Left hindlimb (tissue), 1 donor: ENCODE measurements around the gene GALNT2.

Source experiments
- DNase-seq: peaks from one replicate; pipeline ENCODE4 v3.0.0-alpha.2; 2018

The GALNT2 gene

DNA sequence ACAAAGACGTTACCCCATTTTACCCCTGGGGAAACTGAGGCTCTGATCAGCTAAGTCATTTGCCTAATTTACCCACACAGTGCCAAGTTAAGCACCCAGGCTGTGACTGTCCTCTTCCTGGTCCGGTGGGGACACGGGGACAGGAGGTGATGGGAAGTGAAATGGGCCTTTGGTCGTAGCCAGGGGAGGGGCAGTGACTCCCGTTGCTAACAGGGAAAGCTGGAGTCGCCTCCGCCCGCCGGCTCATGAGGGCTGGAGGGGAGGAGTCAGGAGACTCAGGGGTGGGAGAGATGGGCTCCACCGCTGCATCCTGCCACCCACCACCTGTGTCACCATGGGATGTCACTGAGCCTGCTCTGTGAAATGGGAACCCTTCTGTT lies 219.8 kb downstream of the GALNT2 start:
- no peak for DNase-seq

DNA sequence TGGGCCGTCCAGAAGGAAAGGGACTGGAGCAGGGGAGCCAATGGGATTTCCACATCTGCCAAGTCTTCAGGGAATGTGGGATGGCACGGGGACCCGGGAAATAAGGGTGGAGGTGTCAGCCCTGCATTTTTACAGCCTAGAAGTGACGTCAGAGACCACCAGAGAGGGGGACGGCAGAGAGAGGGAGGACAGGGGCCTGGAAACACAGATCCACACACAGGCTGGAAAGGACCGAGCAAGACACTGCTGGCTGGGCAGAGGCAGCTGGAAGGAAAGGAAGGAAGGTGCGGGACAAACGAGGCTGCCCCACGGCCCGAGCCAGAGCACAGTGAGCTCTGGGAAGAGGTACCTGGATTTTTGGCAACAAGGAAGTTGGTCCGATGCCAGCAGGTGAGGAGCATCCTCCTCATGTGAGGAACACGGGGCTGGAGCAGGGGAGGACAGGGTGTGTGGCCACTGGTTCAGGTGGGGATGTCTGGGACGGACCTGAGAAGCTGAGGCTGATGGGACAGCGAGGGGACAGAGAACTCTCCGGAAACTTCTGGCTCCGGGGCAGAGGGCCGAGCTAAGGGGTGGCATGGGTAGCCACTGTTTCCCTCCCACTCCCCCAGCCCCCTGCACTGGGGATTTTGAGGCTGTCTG lies 220.8 kb downstream of the GALNT2 start:
- DNase-seq = no peak

GRCh38 chr1:230288641-230289349 lies 221.8 kb downstream of the GALNT2 start:
- no peak for DNase-seq

DNA sequence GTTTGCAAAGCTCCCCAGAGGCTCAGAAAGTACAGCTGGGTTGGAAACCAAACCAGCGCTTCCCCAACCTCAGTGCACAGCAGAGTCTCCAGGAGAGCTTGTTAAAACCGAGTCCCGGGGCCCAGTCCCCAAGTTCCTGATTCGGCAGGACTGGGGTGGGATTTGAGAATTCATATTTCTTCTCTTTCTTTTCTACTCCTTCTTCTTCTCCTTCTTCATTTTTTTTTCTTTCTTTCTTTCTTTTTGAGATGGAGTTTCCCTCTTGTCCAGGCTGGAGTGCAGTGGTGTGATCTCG lies 222.3 kb downstream of the GALNT2 start:
- no peak for DNase-seq

- no peak for DNase-seq
These were observed 224.9 kb downstream of the GALNT2 start for GRCh38 chr1:230291731-230292620.

DNA sequence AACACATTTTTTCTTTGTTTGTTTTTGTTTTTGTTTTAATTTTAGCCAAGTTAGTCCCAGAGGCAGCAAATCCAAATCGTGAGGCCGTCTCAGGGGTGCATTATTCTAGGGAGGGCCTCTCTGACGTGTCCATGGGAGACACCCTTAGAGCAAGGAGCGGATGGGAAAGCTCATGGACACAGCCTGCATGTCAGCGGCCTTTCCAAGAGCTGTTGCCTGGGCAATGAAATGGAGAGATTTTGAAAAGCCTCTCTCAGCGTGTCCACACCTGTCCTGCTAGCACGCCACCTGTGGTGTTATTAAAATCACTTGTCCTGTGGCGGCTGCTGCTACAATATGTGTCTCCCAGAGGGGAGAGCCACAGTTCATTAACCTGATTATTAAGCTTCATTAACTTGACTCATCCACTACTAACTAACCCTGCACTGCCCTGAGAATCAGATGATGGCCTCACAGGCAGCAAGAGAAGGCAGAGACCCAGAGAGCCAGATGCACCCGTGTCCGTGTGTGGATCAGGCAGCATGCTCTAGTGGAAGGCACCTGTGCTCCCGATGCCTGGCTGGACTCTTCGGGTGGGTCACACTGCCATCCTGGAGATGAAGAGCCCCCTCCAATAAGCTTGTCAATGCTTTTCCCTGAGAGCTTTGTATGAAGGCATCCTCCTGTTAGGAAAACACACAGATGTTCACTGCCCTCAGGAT lies 225.8 kb downstream of the GALNT2 start:
- DNase-seq = no peak

- DNase-seq = peak; percentile 59
These were observed 226.3 kb downstream of the GALNT2 start for GRCh38 chr1:230293390-230293700.

- DNase-seq = no peak
These were observed 228.3 kb downstream of the GALNT2 start for GRCh38 chr1:230295367-230295766.

GRCh38 chr1:230299191-230300006 lies 232.4 kb downstream of the GALNT2 start:
- no peak for DNase-seq

GRCh38 chr1:230300322-230301301 lies 233.6 kb downstream of the GALNT2 start:
- no peak for DNase-seq

- DNase-seq = no peak
These were observed 234.3 kb downstream of the GALNT2 start for GRCh38 chr1:230301322-230301721.

GRCh38 chr1:230301822-230302221 lies 234.8 kb downstream of the GALNT2 start:
- DNase-seq = no peak

- DNase-seq = no peak
These were observed 236.0 kb downstream of the GALNT2 start for GRCh38 chr1:230303069-230303468.

DNA sequence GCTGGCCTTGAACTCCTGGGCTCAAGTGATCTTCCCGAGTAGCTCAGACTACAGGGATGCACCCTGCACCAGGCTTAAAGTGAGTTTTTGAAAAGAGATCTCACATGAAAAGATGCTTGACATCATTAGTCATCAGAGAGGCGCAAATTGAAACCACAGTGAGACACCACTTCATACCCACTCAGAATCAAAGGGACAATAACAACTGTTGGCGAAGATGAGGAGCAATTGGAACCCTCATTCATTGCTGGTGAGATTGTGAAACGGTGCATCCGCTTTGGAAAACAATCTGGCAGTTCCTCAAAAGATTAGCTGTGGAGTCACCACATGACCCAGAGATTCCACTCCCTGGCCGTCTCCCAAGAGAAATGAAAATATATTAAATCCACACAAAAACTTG lies 236.8 kb downstream of the GALNT2 start:
- DNase-seq = no peak

DNA sequence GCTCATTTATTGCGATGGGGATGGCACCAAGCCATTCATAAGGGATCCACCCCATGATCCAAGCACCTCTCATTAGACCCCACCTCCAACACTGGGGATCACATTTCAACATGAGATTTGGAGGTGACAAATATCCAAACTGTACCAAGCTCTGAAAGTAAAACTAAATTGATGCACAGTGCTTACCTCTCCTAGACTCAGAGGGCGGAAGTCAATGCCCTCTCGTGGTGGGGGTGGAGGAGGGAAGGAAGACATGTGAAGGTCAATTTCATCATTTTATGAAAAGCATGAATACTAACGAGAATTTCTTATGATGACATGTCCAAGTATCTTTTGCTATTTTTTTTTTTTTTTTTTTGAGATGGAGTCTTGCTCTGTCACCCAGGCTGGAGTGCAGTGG lies 239.1 kb downstream of the GALNT2 start:
- DNase-seq = no peak

DNA sequence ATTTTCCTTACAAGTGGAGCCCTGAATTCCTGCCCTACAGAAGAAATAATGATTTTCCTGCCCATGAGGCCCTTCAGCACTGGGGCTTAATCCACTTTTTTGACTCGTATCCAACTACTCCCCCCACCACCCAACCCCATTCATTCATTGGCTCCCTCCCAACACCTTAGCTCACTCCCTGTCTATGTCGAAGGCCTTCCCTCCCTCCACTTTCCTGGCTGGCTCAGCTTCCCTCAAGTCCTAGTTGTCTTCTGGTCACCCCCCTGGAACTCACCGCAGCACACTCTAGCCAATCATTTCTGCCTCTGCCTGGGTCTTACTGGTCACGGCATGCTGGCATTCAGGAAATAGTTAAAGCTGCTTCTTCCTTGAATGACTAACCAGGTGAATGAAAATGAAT lies 240.2 kb downstream of the GALNT2 start:
- DNase-seq = no peak

DNA sequence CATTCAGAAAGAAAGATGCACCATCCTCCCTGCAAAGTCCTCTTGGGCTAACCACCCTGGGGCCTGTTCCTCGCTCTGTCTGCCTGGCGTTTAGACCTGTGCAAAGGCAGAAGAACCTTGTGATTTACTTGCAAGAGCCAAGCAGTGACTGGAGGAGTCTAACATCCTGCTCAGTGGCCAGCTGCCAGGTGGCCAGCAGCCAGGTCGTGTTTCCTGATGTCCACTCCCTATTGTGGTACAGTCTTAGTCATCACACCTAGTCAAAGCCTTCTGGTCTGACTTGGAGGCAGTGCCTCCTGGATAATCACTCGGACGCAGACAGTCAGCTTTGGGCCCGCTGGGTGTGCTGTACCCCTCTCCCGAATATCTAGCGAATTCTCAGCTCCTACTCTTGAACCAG lies 241.0 kb downstream of the GALNT2 start:
- peak; percentile 64 for DNase-seq

- no peak for DNase-seq
These were observed 241.8 kb downstream of the GALNT2 start for GRCh38 chr1:230308821-230309220.

DNA sequence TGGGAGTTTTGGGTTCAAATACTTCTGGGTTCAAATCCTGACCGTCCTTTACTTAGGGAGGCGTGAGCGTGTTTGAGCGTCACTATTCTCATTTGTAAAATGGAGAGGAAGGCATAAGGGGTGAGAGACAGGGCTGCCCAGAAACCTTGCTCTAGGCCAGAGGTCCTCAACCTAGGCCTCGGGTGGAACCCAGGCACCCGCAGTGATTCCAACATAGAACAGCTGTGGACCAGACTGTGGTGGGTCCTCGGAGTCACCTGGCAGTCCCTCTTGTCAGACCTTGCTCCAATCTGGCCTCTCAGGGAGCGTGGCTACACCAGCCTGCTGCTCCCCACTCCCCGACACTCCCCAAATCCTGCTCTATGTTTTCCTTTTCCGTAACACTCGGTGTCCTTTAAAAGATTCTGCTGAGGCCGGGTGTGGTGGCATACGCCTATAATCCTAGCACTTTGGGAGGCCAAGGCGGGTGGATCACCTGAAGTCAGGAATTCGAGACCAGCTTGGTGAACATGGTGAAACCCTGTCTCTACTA lies 242.7 kb downstream of the GALNT2 start:
- DNase-seq = no peak

GRCh38 chr1:230310381-230311163 lies 243.5 kb downstream of the GALNT2 start:
- peak; percentile 75 for DNase-seq
